Stimulated activated CD4-positive, alpha-beta T cell treated with anti-CD3 and anti-CD28 coated beads, Interleukin-12 subunit alpha, Interleukin-12 subunit beta, amount 100 ng/mL, for 4 hours (primary cell): ENCODE data around the gene PACC1.
"Not testable (repeated sequence)": the region's sequence is repeated elsewhere in the genome, so short reads cannot be mapped to it uniquely, and the experiment has no call there.

ENCODE experiments used
- DNase-seq: peaks from one replicate; pipeline ENCODE4 v3.0.0-alpha.2; 2020

Gene PACC1

DNA sequence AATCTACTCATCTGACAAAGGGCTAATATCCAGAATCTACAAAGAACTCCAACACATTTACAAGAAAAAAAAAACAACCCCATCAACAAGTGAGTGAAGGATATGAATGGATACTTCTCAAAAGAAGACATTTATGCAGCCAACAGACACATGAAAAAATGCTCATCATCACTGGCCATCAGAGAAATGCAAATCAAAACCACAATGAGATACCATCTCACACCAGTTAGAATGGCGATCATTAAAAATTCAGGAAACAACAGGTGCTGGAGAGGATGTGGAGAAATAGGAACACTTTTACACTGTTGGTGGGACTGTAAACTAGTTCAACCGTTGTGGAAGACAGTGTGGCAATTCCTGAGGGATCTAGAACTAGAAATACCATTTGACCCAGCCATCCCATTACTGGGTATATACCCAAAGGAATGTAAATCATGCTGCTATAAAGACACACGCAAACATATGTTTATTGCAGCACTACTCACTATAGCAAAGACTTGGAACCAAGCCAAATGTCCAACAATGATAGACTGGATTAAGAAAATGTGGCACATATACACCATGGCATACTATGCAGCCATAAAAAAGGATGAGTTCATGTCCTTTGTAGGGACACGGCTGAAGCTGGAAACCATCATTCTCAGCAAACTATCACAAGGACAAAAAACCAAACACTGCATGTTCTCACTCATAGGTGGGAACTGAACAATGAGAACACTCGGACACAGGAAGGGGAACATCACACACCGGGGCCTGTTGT is 18.8 kb downstream of the PACC1 start:
- not testable (repeated sequence) for DNase-seq

GRCh38 chr1:212388985-212389716 is 25.5 kb downstream of the PACC1 start:
- no peak for DNase-seq

DNA sequence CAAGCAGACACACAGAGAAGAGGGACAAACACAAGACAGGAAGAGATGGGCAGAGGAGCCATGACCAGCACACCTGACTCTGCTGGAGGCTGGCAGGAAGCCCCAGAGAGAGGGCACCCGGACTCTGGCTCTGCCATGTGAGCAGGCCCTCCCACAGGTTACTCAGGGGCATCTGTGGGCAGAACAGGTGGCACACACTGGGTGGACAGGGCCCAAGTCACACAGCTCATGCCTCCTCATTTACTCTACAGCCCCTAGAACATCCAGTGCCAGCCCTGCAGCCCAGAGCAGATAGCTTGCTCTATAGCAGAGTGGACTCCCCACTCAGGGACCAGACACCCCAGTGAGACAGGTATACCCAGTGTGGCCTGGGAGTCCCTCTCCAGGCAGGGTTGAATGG is 28.7 kb downstream of the PACC1 start:
- no peak for DNase-seq

DNA sequence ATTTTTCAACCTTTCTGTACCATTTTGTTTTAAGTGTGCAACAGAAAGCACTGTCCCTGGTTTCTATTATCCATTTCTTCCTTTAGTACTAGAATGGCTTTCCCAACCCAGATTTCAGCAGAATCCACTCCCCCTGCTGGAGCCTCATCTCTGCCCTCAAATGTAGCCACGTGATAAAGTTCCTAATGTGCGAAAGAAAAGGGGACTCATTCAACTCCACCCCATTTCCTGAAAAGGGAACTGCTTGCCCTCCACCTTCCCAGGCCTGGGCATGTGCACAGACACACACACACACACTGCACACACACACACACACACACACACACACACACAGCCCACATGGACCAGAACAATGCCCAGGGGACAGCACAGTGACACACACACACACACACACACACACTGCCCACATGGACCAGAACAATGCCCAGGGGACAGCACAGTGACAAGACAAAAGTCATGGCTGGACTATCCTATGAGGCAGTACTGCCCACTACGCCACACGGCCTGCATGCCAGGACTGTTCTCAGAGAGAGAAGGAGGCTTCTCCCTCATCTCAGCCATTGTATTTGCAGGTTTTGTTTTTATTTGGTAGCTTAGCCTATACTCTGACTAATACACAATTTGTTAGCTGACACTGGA is 33.2 kb downstream of the PACC1 start:
- DNase-seq = no peak

GRCh38 chr1:212379366-212379765 is 35.3 kb downstream of the PACC1 start:
- no peak for DNase-seq

DNA sequence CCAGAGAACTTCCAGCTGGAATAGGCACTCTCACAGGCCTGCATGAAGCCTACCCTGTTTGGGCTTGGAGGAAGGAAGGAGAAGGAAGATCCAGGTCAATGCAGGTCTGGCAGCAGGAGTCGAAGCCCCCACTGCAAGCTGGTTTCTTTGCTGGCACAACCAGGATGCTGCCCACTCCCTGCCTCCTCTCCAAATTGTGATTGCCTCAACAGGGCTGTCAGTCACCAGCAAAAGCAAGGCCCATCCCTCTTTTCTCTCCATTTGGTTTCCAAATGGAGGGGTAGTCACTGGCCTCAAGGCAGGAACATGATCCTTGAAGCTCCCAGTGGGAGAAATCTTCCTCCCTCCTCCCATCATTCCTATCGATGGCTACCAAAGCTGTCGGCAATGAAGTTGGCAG is 37.0 kb downstream of the PACC1 start:
- no peak for DNase-seq

DNA sequence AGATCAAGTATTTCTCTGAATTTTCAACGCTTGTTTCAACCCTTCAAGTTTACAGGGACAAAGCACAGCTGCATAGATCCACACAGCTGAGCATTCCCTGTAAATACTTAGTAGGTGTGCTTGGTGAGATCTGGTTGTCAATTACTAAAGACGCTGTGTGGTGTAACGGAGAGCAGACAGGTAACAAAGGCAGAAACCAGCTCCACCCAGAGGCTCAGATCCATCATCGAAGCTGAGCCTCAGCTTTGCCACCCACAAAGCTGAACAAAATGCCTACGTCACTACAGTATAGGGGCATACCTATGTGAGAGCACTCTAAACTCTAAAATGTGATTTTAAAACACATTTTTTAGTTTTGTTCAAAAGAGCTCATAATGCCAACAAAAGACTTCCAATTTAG is 38.7 kb downstream of the PACC1 start:
- DNase-seq = no peak

DNA sequence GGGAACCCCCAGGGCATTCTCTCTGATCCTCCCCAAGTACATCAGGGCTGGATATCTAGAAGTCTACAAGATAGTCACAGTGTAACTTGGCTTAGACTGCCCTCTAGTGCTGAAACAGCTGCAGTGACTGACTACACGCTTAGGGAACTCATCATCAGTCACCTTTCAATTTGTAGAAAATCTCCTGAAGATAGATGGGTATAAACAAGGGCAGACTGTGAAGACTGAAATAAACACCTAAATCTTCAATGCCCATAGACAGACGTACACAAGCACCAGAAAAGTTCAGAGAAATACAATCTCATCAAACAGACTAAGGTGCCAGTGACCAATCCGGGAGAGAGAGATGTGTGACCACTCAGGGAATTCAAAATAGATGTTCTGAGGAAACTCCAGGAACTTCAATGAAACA is 46.6 kb downstream of the PACC1 start:
- DNase-seq = peak; percentile 13

DNA sequence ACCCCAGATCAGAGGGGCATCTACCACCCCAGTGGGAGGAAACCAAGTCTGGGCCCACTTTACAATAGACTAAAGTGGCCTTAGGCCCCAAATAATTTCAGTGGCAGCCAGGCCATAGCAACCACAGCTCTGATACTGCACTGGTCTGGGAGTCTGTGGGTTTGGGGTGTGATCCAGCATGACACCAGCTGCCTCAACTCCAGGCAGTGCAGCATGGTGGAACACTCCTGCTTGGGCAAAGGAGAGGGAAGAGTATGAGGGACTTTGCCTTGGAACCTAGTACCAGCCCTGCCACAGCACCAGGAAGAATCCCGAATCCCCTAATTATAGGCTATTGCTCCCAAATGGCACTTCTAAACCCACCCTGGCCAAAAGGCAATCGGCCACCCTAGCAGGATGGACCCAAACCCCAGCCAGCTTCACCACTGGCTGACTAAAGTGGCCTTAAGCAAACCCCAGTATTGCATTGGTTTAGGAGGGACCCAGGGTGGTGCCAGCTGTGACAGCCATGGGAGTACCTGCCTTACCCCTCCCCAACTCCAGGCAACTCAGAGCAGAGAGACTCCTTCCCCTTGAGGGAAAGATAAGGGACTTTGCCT is 47.1 kb downstream of the PACC1 start:
- no peak for DNase-seq

GRCh38 chr1:212366901-212367300 is 47.8 kb downstream of the PACC1 start:
- DNase-seq = no peak

DNA sequence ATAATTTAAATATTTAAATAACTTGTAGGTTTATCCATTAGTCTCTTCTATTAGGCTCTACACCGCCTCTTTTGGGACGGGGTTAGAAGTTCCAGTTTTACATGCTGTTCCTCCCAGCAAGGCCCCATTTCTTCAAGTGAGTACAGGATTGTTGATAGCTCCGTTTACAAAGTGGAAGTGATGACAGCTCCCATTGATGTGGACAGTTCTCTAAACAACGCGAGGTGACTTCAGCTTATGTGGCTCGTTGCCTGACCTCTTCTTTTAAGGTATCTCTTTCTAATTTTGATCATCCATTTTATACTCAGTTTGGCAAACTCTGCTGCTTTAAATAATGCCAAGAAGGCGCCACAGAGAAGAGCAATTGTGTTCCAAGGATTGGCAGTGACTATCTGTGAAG is 49.7 kb downstream of the PACC1 start:
- DNase-seq = no peak

DNA sequence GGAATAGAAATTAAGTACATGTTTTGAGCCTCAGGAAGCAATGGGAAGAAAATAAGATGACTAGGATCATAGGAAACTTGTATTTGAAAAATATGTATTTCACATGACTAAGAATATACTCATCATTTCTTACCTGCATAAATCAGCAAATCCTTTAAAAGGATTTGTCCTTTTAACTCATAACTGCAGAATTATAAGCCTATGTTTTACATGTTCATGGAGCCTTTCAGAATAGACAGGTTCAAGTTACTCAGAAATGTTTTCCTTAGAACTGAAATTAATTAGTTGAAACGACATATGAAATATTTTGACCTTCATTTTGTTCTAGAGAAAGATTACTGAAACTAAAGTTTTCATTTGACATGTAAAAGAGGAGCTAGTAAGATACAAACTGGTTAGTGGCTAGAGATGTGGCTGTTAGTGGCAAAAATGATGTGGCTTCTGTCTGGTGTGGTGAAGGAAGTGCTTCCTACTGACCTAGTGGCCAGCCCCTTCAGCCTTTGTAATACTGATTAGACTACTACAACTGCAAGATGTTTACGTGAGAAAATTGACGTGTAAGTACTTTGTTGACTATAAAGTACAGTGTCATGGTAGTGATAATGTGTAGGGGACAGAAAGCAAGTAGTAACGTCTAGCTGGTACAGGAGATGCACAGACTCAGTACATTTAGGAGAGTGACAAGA is 54.7 kb downstream of the PACC1 start:
- DNase-seq = no peak

DNA sequence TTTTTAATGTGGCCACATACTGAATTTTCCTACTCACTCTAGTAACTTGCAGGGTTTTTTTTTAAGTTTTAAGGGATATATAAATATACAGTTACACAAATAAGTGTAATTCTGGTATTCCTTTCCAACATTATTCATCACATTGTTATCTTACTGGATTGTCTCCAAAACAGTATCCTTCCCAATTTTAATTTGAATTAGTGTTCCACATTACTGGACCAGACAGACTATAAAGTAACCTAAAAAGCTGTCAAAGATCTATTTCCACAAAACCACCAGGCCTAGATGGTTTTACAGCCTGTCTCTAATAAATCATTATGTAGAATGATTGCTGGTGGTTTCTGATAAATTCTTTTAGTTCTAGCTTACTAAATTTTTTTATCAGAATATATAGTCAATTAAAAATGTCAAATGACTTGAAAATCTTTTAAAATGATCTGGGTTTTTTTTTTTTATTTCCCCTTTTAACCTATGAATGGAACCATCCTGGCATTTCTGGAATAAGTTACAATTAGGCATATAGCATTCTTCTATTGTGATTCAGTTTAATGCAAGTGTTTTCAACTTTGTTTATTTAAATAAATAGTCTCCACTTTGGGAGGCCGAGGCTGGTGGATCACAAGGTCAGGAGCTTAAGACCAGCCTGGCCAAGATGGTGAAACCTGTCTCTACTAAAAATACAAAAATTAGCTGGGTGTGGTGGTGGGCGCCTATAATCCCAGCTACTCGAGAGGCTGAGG is 59.3 kb downstream of the PACC1 start:
- DNase-seq = no peak

DNA sequence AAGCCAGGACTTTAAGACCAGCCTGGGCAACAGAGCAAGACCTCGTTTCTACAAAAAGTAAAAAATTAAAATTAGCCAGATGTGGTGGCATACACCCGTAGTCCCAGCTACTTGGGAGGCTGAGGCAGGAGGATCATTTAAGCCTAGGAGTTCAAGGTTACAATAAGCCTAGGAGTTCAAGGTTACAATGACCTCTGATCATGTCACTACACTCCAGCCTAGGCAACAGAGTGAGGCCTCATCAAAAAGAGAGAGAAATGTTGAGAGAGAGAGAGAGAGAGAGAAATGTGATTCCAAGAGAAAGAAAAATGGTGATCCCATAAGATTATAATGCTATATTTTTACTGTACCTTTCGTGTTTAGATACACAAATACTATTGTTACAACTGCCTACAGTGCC is 60.2 kb downstream of the PACC1 start:
- DNase-seq = no peak

DNA sequence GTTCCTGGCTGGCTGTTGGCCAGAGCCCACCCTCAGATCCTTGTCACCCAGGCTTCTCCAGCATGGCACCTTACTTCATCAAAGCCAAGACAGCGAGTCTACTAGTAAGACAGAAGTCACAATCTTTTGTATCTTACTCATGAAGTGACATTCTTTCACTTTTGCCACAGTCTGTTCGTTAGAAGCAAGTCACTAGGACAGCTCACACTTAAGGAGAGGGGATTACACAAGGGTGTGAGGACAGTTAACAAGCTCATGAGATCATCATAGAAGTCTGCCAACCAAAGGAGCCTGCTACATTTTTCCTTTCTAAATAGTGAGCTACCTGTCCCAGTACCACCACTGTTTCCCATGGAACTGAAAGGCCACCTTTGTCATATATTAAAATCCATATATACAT is 61.5 kb downstream of the PACC1 start:
- DNase-seq = no peak

DNA sequence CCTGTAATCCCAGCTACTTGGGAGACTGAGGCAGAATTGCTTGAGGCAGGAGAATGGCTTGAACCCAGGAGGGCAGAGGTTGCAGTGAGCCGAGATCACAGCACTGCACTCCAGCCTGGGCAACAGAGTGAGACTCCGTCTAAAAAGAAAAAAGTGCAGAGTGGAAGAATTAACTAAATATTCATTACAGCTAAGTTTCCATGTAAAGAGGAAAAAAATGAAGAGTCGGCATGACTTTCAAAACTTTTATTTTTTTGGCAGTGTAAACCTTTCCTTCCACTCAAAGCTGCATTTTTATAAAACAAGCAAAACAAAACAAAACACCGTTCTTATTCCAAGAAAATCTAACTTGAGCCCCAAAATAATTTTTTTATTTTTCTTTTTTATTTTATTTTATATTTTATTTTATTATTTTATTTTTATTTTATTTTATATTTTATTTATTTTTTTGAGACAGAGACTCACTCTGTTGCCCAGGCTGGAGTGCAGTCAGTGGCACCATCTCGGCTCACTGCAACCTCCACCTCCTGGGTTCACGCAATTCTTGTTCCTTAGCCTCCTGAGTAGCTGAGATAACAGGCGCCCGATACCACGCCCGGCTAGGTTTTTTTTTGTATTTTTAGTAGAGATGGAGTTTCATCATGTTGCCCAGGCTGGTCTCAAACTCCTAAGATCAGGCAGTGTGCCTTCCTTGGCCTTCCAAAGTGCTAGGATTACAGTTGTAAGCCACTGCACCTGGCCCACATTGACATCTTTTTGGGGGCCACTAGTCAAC is 62.9 kb downstream of the PACC1 start:
- DNase-seq = no peak

DNA sequence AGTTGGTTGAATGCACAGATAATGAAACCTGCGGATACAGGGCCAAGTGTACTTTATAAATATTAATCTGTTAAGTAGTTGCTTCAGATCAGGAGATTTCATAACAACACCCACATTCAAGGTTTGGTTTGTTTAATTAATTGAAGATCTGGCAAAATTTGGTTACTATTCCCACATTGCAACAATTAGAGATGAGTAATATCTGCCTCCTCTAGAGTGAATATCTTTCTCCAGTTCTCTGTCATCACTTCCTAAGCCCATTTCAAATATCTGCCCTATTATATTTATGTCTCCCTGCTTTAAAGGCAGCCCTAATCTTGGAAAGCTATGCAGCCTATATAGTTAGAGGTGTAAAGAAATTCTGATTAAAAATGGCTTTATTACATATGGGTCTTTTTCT is 68.1 kb downstream of the PACC1 start:
- DNase-seq = no peak

GRCh38 chr1:212344905-212345304 is 69.8 kb downstream of the PACC1 start:
- no peak for DNase-seq

DNA sequence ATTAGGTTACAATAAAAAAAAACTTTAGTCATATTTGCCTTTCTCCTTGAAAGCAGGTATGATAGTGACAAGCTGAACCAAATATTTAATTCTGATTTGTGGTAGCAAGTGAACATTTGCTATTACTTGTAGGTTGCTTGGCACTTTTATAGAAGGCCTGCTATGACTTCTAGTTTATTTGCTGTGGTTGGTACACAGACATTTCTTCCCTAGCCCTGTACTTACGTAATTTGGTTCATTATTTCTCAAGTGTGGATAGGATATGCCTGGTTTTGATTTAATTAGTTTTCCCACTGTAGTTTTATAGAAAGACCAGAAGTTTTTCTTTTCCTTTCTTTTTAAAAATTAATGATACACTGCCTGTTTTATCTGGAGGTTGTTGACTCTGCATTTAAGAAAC is 73.6 kb downstream of the PACC1 start:
- no peak for DNase-seq

- DNase-seq = no peak
These were observed 85.6 kb downstream of the PACC1 start for GRCh38 chr1:212329105-212329504.

DNA sequence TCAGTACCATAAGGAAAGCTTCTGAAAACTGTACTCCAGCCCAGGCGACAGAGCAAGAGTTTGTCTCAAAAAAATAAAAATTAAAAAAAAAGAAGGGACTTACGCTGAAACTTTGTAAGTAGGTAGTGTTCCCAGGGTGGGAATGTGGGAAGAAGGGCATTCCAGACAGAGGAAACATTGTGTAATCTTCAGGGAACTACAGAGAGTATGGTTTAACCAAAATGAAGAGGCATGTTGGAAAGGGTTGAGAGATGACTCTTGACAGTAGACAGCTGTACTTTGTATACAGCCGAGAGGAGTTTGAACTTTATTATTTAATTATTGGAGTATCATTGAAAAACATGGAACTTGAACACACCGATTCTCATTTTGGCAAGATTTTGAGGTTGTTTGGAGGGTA is 86.4 kb downstream of the PACC1 start:
- DNase-seq = no peak

DNA sequence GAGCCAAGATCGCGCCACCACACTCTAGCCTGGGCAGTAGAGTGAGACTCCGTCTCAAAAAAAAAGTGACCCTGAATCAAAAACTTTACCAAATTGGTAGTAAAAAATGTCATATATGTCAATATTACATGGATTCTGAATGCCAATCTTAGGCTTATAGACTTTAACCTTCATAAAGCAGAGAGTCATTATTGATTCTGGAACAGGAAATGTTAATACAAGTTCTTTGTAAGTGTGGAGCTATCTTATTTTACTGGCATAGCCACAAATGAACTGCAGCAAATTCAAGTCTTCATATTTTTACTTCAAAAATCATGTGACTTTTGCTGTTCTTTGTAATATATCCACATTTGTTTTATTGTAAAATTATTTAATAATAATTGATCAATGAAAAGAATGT is 88.1 kb downstream of the PACC1 start:
- DNase-seq = no peak
